GM12875 (cell line): ENCODE results near the gene SPIRE2.

ENCODE experiments used
- H3K4me3 ChIP-seq: one replicate; pipeline ENCODE4 v1.5.1; 2011; ENCODE audit warnings: low read depth, low read length, control low read depth
- TF ChIP-seq, protein P1 (sequence below): IDR thresholded peaks from 2 replicates; pipeline ENCODE4 v1.5.1; 2011; ENCODE audit warnings: low read depth, mild to moderate bottlenecking, control low read depth, inconsistent platforms, low read length, moderate library complexity, borderline replicate concordance; ENCODE audit not compliant: insufficient read depth

SPIRE2 gene

DNA sequence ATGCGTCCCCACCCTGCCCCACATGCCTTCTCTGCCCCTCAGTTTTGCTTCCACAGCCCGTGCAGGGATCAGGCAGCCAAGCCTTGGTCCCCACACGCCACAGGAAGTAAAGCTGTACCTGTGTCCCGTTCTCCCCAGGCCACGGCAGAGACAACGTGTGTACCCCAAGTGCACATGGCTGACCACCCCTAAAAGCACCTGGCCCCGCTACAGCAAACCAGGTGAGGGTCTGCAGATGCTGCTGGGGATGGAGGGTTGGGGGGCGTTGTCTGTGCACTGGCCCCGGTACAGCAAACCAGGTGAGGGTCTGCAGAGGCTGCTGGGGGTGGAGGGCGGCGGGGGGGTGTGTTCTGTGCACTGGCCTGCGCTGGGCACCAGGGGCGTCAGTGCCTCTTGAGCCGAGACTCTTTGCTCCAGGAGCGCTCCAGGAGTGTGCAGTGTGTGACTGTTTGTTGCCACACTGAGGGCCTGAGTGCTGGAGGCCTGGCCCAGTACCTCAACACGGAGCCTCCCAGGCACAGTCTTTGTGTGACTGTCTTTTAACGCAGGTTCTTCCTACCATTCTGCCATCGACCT lies 63.9 kb downstream of the SPIRE2 start:
- no peak overlapping the region for H3K4me3 ChIP-seq

DNA sequence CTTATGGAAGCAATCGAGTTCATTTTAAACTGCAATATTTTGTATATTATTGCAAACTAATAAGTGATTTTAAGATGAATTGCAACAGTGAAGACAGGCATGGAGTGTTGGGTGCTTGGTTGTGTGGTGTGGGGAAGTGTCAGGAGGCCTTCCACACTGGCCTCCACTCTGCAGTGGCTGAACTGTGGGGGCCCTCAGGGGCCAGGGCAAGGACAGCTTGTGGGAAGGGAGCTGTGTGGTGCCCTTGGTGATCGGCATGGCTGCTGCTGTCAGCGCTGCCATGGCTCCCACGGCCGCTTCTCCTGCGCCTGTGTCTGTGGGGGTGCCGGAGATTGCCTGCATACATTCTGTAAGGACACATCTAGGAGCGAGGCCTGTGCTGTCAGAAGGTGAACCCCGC lies 64.4 kb downstream of the SPIRE2 start:
- TF ChIP-seq, protein P1, sequence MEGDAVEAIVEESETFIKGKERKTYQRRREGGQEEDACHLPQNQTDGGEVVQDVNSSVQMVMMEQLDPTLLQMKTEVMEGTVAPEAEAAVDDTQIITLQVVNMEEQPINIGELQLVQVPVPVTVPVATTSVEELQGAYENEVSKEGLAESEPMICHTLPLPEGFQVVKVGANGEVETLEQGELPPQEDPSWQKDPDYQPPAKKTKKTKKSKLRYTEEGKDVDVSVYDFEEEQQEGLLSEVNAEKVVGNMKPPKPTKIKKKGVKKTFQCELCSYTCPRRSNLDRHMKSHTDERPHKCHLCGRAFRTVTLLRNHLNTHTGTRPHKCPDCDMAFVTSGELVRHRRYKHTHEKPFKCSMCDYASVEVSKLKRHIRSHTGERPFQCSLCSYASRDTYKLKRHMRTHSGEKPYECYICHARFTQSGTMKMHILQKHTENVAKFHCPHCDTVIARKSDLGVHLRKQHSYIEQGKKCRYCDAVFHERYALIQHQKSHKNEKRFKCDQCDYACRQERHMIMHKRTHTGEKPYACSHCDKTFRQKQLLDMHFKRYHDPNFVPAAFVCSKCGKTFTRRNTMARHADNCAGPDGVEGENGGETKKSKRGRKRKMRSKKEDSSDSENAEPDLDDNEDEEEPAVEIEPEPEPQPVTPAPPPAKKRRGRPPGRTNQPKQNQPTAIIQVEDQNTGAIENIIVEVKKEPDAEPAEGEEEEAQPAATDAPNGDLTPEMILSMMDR = no peak
- H3K4me3 ChIP-seq = no peak overlapping the region

More for the DNA sequence above, 63.9 kb downstream of the SPIRE2 start:
- TF ChIP-seq, protein P1 = no peak

DNA sequence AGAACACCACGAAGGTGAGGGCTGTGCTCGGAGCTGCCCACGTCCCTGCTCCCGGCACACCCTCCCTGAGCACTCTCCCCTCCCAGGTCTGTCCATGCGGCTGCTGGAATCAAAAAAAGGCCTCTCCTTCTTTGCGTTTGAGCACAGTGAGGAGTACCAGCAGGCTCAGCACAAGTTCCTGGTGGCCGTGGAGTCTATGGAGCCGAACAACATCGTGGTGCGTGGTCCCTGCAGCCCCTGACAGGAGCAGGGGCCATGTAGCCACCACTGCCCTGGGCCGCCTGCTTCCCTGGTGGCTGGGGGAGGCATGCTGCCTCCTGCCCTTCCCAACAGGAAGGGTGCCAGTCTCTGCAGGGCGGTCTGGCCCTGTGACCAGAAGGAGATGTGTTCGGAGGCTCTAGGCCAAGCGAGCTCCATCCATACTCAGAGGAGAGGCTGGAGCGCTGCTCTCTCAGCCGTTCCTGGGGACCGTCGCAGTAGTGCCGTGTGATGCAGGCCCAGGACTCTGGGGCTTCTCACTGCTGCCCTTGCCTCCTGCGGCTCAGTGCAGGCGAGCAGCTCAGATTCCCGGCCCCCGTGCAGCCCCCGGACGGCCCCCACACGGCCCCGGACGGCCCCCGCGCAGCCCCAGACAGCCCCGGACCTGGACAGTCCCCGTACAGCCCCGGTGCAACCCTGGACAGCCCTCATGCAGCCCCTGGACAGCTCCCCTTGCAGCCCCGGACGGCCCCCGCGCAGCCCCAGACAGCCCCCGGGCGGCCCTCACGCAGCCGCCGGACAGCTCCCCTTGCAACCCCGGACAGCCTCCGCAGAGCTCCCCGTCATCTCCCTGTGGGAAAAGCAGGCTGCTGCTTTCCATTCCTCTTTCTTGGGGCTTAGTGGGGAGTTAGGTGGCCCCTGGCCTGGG lies 65.6 kb downstream of the SPIRE2 start:
- TF ChIP-seq, protein P1 = no peak
- H3K4me3 ChIP-seq = no peak overlapping the region

DNA sequence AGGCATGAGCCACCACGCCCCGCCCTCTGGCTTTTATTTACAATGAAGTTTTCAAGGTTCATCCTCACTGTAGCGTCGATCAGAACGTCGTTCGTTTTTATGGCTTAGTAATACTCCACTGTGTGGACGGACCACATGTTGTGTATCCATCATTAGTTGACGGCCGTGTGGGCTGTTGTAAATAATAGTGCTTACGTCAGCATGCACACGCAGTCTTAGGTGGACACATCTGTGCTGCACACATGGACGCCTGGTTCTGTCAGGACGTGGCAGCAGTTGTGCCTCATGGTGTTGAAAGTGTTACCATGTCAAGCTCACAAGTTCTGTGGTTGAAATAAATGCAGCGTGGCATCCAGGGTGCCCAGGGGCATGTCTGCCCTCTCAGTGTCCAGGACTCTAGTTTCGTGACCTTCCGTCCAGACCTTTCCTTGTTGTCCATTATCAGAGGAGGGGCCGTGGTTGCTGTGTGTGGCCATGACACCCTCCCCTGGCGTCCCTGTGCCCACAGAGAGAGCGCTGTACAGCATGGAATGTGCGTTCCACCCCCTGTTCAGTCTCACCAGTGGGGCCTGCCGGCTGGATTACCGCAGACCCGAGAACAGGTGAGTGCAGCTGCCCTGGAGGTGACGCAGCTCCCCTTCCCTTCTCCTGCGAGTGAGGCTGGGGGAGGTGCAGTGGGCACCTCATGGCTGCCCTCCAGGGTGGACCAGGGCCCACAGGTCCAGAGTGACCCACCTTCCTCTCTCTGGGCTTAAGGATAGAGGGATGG lies 67.4 kb downstream of the SPIRE2 start:
- TF ChIP-seq, protein P1 = no peak
- H3K4me3 ChIP-seq = no peak overlapping the region

DNA sequence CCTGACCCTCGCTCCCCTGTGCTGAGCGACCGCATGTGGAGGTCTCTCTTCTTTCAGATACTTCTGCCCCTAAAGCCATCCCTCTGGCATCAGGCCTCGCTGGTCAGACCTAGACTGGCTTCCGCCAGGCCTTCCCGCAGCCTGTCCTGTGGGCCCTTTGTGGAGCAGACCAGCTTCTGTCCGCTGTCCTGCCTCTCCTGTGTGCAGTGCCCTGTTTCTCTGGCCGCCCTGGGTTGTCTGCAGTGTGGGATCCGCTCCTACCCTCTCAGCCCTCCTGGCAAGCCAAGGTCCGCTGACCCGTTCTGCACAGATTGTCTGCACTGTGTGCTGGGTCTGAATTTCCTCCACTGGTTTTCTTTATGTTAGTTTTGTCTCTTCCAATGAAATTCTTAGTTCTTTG lies 68.9 kb downstream of the SPIRE2 start:
- no peak overlapping the region for H3K4me3 ChIP-seq
- TF ChIP-seq, protein P1 = no peak

DNA sequence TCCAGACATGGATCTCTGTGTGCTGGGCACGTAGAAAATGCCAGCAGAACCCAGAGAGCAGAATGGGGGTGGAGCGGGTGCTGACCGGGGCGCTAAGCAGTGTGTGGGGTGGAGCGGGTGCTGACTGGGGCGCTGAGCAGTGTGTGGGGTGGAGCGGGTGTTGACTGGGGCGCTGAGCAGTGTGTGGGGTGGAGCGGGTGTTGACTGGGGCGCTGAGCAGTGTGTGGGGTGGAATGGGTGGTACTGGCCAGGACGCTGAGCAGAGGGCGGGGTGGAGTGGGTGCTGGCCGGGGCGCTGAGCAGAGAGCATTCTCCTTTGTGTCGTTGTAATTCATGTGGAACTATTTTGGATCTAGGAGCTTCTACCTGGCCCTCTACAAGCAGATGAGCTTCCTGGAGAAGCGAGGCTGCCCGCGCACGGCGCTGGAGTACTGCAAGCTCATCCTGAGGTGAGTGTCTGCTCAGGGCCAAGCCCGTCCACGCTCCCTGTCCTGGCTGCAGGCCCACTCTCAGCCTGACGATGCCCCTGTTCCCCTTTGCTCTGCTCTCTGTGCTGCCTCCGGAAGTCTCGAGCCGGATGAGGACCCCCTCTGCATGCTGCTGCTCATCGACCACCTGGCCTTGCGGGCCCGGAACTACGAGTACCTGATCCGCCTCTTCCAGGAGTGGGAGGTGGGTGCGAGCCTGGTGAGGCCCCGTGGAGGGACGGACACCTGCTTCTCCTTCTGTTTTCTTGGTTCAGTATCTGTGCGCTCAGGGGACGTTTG lies 70.1 kb downstream of the SPIRE2 start:
- no peak overlapping the region for H3K4me3 ChIP-seq
- TF ChIP-seq, protein P1 = no peak
